Stimulated activated CD8-positive, alpha-beta memory T cell treated with anti-CD3 and anti-CD28 coated beads, Interleukin-4, amount 100 ng/mL, for 48 hours (primary cell): Measurements from ENCODE around the gene ARL6IP5.

Experiments used
- DNase-seq: peaks from one replicate; pipeline ENCODE4 v3.0.0-alpha.2; 2020

The ARL6IP5 gene

GRCh38 chr3:69087030-69087791 is 2.5 kb downstream of the ARL6IP5 start:
- no peak for DNase-seq

GRCh38 chr3:69088063-69088462 is 3.3 kb downstream of the ARL6IP5 start:
- DNase-seq: no peak

GRCh38 chr3:69090021-69090420 is 5.3 kb downstream of the ARL6IP5 start:
- no peak for DNase-seq

- DNase-seq: no peak
Observed at GRCh38 chr3:69091389-69092029, 6.8 kb downstream of the ARL6IP5 start.

- DNase-seq: no peak
Observed at GRCh38 chr3:69092030-69092516, 7.3 kb downstream of the ARL6IP5 start.

- DNase-seq: peak; percentile 42
Observed at GRCh38 chr3:69094467-69095205, 9.9 kb downstream of the ARL6IP5 start.

- peak; percentile 57 for DNase-seq
Observed at GRCh38 chr3:69095636-69096035, 10.9 kb downstream of the ARL6IP5 start.

- no peak for DNase-seq
Observed at GRCh38 chr3:69096299-69096698, 11.6 kb downstream of the ARL6IP5 start.

- DNase-seq: no peak
Observed at GRCh38 chr3:69097407-69098086, 12.8 kb downstream of the ARL6IP5 start.

GRCh38 chr3:69099576-69099975 is 14.8 kb downstream of the ARL6IP5 start:
- DNase-seq: no peak

- DNase-seq: no peak
Observed at GRCh38 chr3:69102384-69102783, 17.6 kb downstream of the ARL6IP5 start.

- DNase-seq: no peak
Observed at GRCh38 chr3:69103123-69103522, 18.4 kb downstream of the ARL6IP5 start.

- DNase-seq: no peak
Observed at GRCh38 chr3:69104586-69104985, 19.8 kb downstream of the ARL6IP5 start.

GRCh38 chr3:69105320-69105719 is 20.6 kb downstream of the ARL6IP5 start:
- no peak for DNase-seq

- no peak for DNase-seq
Observed at GRCh38 chr3:69107841-69108240, 23.1 kb downstream of the ARL6IP5 start.

- no peak for DNase-seq
Observed at GRCh38 chr3:69108811-69109210, 24.1 kb downstream of the ARL6IP5 start.

- no peak for DNase-seq
Observed at GRCh38 chr3:69110941-69111546, 26.3 kb downstream of the ARL6IP5 start.

GRCh38 chr3:69113536-69113935 is 28.8 kb downstream of the ARL6IP5 start:
- DNase-seq: no peak

- DNase-seq: no peak
Observed at GRCh38 chr3:69115731-69116130, 31.0 kb downstream of the ARL6IP5 start.

GRCh38 chr3:69116162-69116561 is 31.4 kb downstream of the ARL6IP5 start:
- DNase-seq: no peak

GRCh38 chr3:69116897-69117296 is 32.2 kb downstream of the ARL6IP5 start:
- DNase-seq: no peak

- DNase-seq: no peak
Observed at GRCh38 chr3:69118555-69118954, 33.8 kb downstream of the ARL6IP5 start.

- no peak for DNase-seq
Observed at GRCh38 chr3:69119138-69119537, 34.4 kb downstream of the ARL6IP5 start.
